Renal pelvis (tissue), 4 donors: ENCODE data around the gene KCNF1. TPM values are rescaled to one million over a fixed set of nuclear protein-coding genes. Genes with fewer than 3 reads are reported as not detected.
"Not testable (repeated sequence)": the region's sequence is repeated elsewhere in the genome, so short reads cannot be mapped to it uniquely, and the experiment has no call there.

ENCODE experiments used
- DNase-seq: peaks from one replicate; pipeline ENCODE4 v3.0.0-alpha.2; 2013
- polyA plus RNA-seq, 3 donors: library from polyadenylated mRNA; unstranded; fragments of 120-200 nt; gene quantifications; one replicate each; pipeline ENCODE4 v1.2.1, GENCODE V29; 2013; ENCODE audit not compliant: insufficient read length in 3 of 3

KCNF1 gene
- polyA plus RNA-seq, 3 donors: 1.3 to 1.8 (median 1.6) TPM

DNA sequence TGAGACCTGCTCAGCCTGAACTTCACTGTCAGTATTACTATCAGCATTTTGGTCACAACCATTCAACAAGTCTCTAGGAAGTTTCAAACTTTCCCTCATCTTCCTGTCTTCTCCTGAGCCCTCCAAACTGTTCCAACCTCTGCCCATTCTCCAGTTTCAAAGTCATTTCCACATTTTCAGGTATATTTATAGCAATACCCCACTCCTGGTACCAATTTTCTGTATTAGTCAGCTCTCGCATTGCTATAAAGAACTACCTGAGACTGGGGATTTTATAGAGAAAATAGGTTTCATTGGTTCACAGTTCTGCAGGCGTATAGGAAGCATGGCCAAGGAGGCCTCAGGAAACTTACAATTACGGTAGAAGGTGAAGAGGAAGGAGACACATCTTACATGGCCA, 27.3 kb downstream of the KCNF1 start:
- DNase-seq: no peak

DNA sequence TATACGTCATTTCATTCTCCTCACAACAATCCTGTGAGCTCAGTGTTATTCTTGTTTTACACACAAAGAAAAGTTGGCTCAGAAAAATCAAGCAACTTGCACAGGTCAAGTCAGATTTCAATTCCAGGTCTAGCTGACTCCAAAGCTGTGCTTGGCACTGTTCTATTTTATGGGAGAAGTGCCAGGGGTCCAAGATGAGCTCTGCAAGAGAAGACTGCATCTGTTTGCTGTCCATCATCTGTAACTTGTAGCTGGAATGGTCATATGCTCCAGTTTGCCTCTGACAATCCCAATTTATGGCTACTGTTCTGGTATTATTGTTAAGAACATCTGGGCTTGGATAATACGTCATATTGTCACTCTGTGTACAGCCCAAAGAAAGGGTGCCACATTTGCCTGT, 28.9 kb downstream of the KCNF1 start:
- DNase-seq: no peak

DNA sequence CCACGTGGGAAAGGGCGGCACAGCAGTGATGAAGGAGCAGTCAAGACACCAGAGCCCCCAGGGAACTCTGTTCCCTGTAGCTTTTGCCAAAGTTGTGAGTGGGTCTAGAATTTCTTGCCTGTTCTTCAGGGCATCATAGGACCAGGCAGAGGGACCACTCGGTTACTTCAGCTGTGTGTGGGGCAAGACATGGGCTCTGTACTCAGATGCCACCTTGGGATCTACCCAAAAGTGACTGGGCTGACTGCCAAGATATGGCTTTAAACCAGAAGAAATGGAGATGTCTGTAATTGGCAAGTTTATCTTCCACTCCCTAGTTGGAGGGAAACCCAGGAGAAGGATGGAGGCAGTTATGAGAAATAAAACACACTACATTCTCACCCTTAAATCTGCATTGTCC, 29.6 kb downstream of the KCNF1 start:
- DNase-seq: no peak

DNA sequence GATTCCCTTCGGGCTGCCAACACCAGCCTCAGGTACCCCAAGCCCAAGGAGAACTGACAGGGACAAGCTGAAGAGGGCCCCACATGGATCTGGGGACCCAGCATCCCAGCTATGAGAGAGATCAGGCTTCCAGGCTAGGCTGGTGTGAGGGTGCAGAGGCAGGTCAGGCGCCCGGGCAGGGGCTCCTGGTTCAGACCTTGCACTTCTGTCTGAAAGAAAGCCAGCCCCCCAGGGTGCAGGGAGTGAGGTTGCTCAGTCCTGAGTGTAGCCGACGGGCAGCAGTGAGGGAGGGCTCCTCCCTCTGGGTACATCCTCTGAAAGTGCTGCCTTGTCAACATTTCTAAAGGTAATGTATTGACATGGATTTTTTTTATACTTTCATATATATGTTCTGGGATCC, 33.1 kb downstream of the KCNF1 start:
- no peak for DNase-seq

DNA sequence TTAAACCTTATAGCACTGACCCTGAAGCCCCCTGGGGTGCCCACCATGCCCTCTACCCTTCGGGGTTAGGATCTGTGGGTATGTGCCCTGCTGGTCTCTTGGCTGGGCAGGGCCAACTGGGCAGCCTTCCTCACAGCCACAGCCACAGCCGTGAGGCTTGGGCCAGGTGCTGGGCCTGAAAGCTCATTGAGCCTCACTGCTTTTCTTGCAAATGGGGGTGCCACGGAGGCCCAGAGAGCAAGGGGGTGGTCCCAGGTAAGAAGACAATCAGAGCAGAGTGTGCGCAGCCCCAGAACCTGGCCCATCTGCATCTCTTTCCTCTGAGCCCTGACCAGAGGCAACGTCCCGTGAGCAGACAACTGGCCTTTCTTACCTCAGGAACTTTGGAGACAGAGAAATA, 34.7 kb downstream of the KCNF1 start:
- no peak for DNase-seq

- DNase-seq: no peak
These were observed 35.3 kb downstream of the KCNF1 start for GRCh38 chr2:10947005-10947440.

DNA sequence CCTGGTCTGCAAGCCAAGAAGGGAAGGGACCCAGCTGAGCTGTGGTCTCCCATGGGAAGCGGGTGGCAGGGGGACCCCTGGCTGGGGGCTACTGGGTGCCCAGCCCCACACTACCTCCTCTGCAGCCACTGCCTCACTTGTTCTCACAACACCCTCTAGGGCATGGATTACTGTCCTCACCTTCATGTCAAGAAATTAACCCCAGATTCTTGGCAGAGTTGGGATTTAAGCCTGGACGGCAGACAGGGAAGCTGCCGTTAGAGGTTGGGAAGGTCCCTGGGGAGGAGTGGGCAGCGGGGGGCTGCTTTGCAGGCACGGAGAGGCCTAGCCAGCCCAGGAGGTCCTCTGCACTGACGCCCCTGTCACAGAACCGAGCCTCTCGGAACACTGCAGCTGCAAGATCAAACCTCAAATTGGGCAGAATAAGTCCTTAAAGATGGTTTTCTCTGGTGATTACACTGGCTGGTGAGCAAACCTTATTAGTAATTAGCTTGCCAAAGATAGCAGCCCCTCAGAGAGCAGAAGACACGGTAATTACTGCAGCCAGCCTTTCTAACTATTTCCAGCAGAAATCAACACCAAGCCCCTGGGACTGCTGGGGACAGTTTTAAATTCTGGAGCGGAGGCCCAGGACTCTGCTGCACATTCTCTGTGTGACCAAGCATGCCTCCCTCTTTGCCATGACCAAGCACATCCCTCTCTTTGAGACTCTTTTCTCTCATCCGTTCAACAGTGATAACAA, 35.9 kb downstream of the KCNF1 start:
- DNase-seq: no peak

DNA sequence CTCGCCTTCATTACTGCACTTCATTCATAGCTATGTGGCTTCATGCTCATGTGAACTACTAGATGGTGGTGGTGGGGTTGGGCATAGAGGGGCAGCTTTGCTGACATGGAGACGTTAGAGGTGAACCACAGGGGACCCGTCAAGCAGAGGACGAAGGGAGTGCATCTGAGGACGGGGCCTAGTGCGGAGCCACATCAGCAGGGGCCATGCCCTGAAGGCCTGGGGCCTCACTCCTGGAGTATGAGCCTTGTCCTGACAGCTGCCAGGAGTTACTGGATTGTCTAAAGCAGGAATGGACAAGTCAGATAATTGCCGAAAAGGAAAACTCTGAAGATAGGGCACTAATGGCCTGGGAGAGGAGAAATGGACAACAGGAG, 36.4 kb downstream of the KCNF1 start:
- DNase-seq: no peak

GRCh38 chr2:10948606-10949230, 37.0 kb downstream of the KCNF1 start:
- DNase-seq: no peak

- no peak for DNase-seq
These were observed 38.1 kb downstream of the KCNF1 start for GRCh38 chr2:10949835-10950234.

DNA sequence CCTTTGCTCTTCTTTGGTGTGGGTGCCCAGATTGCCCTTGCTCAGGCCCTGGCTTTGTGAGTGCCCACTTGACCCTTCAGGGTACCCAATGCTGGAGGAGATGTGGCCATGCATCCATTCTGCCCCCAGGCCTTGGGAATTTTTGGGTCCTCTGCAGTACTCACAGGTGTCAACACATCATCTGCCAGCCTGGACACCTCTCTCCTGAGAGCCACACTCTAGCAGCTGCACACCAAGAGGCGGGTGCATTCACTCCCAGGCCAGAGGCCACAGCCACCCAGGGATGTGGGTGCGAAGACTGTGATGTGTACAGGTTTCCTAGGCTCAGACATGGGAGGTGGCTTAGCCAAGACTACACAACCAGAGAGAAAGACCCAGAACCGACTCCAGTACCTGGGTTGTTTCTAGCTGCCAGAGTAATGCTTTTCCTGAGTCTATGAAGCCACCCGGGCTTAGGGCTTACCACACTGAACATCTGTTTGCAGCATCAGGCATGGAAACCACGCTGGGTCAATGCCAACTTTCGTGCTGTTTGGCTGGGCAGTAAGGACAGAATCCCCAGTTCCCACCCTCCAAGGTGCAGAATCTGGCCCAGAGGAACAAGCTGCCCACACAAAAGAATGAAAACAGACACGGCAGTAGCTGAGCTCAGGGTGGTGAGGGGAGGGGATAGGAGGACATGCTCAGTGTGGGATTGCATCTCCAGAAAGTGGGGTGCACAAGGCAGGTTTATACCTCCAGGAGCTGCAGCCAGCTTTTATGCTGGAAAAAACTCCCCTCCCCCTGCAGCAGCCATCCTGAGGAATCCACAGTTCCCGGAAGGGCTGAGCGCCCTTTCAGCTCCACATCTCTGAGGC, 40.1 kb downstream of the KCNF1 start:
- no peak for DNase-seq

GRCh38 chr2:10954416-10954815, 42.7 kb downstream of the KCNF1 start:
- no peak for DNase-seq

- no peak for DNase-seq
These were observed 43.4 kb downstream of the KCNF1 start for GRCh38 chr2:10954856-10955818.

DNA sequence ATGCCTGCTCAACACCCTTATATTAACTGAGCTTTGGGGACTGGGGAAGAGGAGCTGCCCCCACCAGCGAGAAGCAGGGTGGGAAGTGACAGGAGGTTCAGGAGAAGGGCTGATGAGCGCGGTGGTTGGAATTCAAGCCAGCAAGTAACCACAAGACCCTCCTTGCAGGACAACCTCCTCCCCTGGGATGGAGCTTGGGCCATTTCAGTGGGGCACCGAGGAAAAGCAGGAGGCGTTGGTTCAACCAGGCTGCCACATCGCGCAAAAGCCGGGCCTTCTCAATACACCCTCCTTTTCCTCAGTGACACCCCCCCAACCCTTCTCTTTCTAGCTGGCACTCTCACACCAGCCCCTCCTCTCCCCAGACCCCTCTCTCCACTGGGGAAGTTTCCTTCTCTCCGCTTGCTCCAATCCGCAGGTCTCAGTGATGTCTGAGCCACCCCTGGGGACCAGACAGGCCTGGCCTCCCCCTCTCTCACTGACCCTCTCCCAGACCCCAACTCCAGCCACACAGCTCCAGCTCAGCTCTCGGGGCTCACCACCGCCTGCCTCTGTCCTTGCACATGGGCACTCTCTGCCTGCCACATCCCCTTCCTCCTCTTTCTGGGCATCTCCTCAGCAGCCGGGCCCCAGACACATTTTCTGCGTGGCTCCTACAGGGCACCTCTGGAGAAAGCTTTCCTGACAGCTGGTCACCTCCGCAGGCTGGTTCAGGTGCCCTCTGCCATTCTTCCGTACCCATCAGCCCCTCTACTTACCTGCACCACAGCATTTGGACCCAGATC, 44.5 kb downstream of the KCNF1 start:
- no peak for DNase-seq

GRCh38 chr2:10957391-10957790, 45.7 kb downstream of the KCNF1 start:
- no peak for DNase-seq

DNA sequence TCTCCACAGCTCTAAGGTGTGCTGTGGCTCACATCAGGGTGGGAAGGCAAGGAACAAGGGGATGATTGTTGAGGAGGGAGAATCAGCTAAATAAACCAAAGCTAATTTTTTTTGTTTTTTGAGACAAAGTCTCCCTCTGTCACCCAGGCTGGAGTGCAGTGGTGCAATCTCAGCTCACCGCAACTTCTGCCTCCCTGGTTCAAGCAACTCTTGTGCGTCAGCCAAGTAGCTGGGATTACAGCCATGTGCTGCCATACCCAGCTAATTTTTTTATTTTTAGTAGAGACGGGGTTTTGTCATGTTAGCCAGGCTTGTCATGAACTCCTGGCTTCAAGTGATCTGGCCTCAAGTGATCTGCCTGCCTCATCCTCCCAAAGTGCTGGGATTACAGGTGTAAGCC, 46.7 kb downstream of the KCNF1 start:
- not testable (repeated sequence) for DNase-seq

GRCh38 chr2:10960606-10961489, 49.1 kb downstream of the KCNF1 start:
- DNase-seq: no peak

DNA sequence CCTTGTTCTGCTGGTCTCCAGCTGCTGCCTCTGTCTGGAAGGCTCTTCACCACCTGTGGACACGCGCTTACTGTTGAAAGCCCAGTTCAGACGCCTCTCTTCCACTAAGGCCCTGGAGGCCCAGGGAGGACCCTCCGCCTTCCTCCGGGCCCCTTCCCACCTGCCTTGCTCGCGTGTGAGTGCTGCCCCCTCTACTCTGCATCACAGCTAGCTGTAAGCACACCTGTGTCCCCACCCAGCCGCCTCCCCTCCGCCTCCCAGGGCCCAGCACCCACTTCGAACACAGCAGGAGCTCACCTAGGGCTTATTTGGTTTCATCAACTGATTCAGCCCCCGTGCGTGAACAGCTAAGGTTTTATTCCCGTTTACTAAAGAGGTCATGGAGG, 49.7 kb downstream of the KCNF1 start:
- no peak for DNase-seq

GRCh38 chr2:10962004-10962403, 50.3 kb downstream of the KCNF1 start:
- DNase-seq: no peak

DNA sequence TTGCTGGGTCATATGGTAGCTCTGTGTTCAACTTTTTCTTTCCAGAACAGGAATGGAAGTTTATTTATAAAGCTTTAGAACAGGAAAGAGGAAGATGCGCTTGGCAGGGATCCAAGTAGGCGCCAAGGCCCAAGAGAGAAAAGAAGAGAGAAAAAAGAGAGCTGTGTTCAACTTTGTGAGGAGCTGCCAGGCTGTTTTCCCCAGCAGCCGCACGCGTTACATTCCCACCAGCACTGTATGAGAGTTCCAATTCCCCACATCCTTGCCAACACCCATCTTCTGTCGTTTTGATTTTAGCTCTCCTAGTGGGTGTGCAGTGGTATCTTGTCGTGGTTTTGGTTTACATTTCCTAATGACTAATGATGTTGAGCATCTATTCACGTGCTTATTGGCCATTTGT, 51.4 kb downstream of the KCNF1 start:
- DNase-seq: no peak
